ENCODE results near the gene HRH4. TPM values are rescaled to one million over a fixed set of nuclear protein-coding genes. Genes with fewer than 3 reads are reported as not detected.

The HRH4 gene
- total and polyA plus RNA-seq, 4 donors, result 0.19 to 0.89 (median 0.54) TPM; not detected in 1

DNA sequence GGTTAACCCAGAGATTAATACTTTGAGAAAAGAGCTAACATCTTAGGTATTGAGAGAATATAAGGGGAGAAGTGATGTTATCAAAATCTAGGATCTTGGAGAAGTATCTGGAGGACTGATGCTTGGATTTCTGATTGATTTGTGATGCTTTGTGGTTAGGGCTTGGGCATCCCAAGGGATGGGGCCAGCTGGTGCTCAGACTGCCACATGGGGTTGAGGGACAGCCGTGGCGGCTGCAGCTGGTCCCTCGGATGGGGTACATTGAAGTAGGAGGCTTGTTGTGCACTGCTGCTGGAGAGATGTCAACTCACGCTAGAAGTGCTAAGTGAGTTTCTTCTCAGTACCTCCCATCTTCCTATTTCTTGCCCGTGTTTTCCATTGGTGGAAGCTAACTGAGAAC, 22.4 kb downstream of the HRH4 start:
- WGBS, 2 donors, result 94 to 95% methylated on average over 5 of the region's 5 CpGs

DNA sequence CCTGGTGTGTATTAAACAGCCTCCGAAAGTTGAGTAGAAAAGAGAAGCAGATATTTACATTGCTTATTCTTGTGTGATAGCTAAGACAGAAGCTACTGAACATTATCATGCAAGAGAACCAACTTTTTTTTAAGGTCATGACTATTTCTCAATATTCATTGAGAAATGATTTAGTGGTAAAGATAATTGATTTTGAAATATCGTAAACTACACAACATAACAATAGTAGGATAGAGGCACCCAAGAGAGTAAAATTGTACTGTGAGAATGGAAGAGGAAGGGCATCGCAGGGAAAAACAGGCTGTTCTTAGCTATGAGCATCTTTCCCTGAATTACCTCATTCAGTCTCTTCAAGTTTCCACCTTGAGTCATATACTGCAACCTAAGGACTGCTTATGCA, 25.2 kb downstream of the HRH4 start:
- no peaks in the 10 kb centered on the region for H3K4me1 ChIP-seq (ENCODE audit: control insufficient read depth in 5 of 5, insufficient read depth in 5 of 5, low read length in 5 of 5)
- TF ChIP-seq, protein P1, sequence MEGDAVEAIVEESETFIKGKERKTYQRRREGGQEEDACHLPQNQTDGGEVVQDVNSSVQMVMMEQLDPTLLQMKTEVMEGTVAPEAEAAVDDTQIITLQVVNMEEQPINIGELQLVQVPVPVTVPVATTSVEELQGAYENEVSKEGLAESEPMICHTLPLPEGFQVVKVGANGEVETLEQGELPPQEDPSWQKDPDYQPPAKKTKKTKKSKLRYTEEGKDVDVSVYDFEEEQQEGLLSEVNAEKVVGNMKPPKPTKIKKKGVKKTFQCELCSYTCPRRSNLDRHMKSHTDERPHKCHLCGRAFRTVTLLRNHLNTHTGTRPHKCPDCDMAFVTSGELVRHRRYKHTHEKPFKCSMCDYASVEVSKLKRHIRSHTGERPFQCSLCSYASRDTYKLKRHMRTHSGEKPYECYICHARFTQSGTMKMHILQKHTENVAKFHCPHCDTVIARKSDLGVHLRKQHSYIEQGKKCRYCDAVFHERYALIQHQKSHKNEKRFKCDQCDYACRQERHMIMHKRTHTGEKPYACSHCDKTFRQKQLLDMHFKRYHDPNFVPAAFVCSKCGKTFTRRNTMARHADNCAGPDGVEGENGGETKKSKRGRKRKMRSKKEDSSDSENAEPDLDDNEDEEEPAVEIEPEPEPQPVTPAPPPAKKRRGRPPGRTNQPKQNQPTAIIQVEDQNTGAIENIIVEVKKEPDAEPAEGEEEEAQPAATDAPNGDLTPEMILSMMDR (IDR thresholded peaks at IDR 0.05; ENCODE audit: control extremely low read depth, extremely low read depth), result no peak
- 52 to 86% methylated on average over 3 of the region's 3 CpGs for WGBS, 2 donors
- H3K27me3 ChIP-seq (ENCODE audit: control insufficient read depth in 3 of 3, insufficient read depth in 3 of 3, low read length in 2 of 3), result no peaks in the 10 kb centered on the region
- ATAC-seq (ENCODE audit: insufficient read depth, low FRiP score) (no peak), DNase-seq (no peak)
- H3K27ac ChIP-seq (ENCODE audit: low read depth in 1 of 2, low read length in 1 of 2), result no peak overlapping the region
- H3K4me3 ChIP-seq, result no peak overlapping the region
- H3K9me3 ChIP-seq (ENCODE audit: control insufficient read depth in 4 of 4, insufficient read depth in 3 of 4, low read length in 3 of 4), result no peaks in the 10 kb centered on the region
- no peaks in the 10 kb centered on the region for H3K36me3 ChIP-seq (ENCODE audit: control insufficient read depth in 4 of 4, insufficient read depth in 4 of 4, low read length in 4 of 4)
- no peak overlapping the region for H3K9ac ChIP-seq (ENCODE audit: insufficient read depth in 1 of 2, low read length in 2 of 2)

More for the DNA sequence above, 22.4 kb downstream of the HRH4 start:
- Histone ChIP-seq H3K27me3 (ENCODE audit: control insufficient read depth in 3 of 3, insufficient read depth in 3 of 3, low read length in 2 of 3) (no peaks in the 10 kb centered on the region), H3K36me3 (ENCODE audit: control insufficient read depth in 4 of 4, insufficient read depth in 4 of 4, low read length in 4 of 4) (no peaks in the 10 kb centered on the region), H3K9me3 (ENCODE audit: control insufficient read depth in 4 of 4, insufficient read depth in 3 of 4, low read length in 3 of 4) (no peaks in the 10 kb centered on the region), H3K27ac (ENCODE audit: low read depth in 1 of 2, low read length in 1 of 2) (no peak overlapping the region), H3K4me1 (ENCODE audit: control insufficient read depth in 5 of 5, insufficient read depth in 5 of 5, low read length in 5 of 5) (no peaks in the 10 kb centered on the region), H3K4me3 (no peak overlapping the region), H3K9ac (ENCODE audit: insufficient read depth in 1 of 2, low read length in 2 of 2) (no peak overlapping the region)
- DNase-seq, result no peak
- no peak for ATAC-seq (ENCODE audit: insufficient read depth, low FRiP score)
- TF ChIP-seq, protein P1 (IDR thresholded peaks at IDR 0.05; ENCODE audit: control extremely low read depth, extremely low read depth), result no peak

DNA sequence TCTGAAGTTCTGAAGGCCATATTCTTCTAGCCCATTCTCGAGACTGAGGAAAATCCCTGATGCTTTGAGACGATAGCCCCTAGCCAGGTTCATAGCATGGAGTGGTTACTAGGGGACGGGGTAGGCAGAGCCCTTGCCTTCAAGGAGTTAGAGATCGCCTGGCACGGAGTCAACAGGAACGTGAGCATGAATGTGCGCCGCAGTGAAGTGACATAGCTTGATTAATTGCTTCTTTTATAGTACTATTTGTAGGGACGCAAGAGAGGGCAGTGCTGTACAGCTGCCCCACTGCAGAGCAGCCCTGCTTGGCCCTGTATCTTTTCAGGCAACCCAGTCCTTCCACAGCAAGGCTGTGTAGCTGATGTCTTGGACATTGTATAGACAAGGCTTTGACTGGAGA, 26.2 kb downstream of the HRH4 start:
- TF ChIP-seq, protein P1 (IDR thresholded peaks at IDR 0.05; ENCODE audit: control extremely low read depth, extremely low read depth), result no peak
- Histone ChIP-seq H3K27ac (ENCODE audit: low read depth in 1 of 2, low read length in 1 of 2) (no peak overlapping the region), H3K4me3 (no peak overlapping the region), H3K9me3 (ENCODE audit: control insufficient read depth in 4 of 4, insufficient read depth in 3 of 4, low read length in 3 of 4) (no peaks in the 10 kb centered on the region), H3K27me3 (ENCODE audit: control insufficient read depth in 3 of 3, insufficient read depth in 3 of 3, low read length in 2 of 3) (no peaks in the 10 kb centered on the region), H3K4me1 (ENCODE audit: control insufficient read depth in 5 of 5, insufficient read depth in 5 of 5, low read length in 5 of 5) (no peaks in the 10 kb centered on the region), H3K9ac (ENCODE audit: insufficient read depth in 1 of 2, low read length in 2 of 2) (no peak overlapping the region), H3K36me3 (ENCODE audit: control insufficient read depth in 4 of 4, insufficient read depth in 4 of 4, low read length in 4 of 4) (no peaks in the 10 kb centered on the region)
- WGBS, 2 donors, result 56 to 60% methylated on average over 9 of the region's 9 CpGs
- no peak for ATAC-seq (ENCODE audit: insufficient read depth, low FRiP score)
- peak in 1 of 3 donors; percentile 5 for DNase-seq

DNA sequence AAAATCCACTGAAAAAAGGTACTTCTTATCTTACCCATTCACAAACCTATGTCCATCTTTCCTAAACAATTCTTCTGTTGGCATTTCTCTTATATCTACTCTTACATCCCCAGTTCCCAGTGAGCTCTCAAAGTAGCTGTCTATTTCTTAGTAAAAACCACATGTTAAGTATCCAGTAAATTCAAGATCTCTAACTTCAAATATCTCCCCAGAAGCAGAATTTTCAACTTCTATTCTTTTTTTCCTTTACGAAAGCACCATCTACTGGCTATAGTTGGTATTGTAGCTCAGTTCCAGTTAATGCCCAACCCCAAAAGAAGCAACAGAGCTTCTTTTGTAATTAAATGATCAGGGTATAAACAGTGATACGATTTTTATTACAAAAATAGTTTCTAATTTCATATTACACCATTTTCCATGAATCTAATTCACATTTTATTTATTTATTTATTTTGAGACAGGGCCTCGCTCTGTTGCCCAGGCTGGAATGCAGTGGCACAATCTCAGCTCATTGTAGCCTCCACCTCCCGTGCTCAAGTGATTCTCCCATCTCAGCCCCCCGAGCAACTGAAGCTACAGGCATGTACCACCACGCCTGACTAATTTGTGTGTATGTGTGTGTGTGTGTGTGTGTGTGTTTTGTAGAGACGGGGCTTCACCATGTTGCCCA, 28.5 kb downstream of the HRH4 start:
- Histone ChIP-seq H3K27me3 (ENCODE audit: control insufficient read depth in 3 of 3, insufficient read depth in 3 of 3, low read length in 2 of 3) (no peaks in the 10 kb centered on the region), H3K4me3 (no peak overlapping the region), H3K27ac (ENCODE audit: low read depth in 1 of 2, low read length in 1 of 2) (no peak overlapping the region), H3K9me3 (ENCODE audit: control insufficient read depth in 4 of 4, insufficient read depth in 3 of 4, low read length in 3 of 4) (no peaks in the 10 kb centered on the region), H3K4me1 (ENCODE audit: control insufficient read depth in 5 of 5, insufficient read depth in 5 of 5, low read length in 5 of 5) (peaks cover 0 to 4% (median 0%) of the 10 kb centered on the region in 5 donors), H3K9ac (ENCODE audit: insufficient read depth in 1 of 2, low read length in 2 of 2) (no peak overlapping the region), H3K36me3 (ENCODE audit: control insufficient read depth in 4 of 4, insufficient read depth in 4 of 4, low read length in 4 of 4) (no peaks in the 10 kb centered on the region)
- ATAC-seq (ENCODE audit: insufficient read depth, low FRiP score) (no peak), DNase-seq (peak in 2 of 3 donors; percentile 71 to 76)
- WGBS, 2 donors, result 46 to 47% methylated on average over 7 of the region's 7 CpGs
- TF ChIP-seq, protein P1 (IDR thresholded peaks at IDR 0.05; ENCODE audit: control extremely low read depth, extremely low read depth), result peak; percentile 54

Data from lung (tissue), 12 donors.